GM19455 (cell line): ENCODE measurements around the gene CALR.
"Not testable (repeated sequence)": the region's sequence is repeated elsewhere in the genome, so short reads cannot be mapped to it uniquely, and the experiment has no call there.

Experiments used
- ATAC-seq: cut with Tn5 transposase; IDR thresholded peaks from one replicate; pipeline ENCODE4 v1.9.1; 2021; ENCODE audit not compliant: unreplicated experiment

CALR gene

GRCh38 chr19:12937927-12938778, at the start of gene CALR:
CALR (plus strand) TSS chr19:12938609; CDS start chr19:12938680, 71 bp downstream.
- peak; percentile 82 for ATAC-seq

- ATAC-seq: not testable (repeated sequence)
Measured at GRCh38 chr19:12890299-12890786, 48.1 kb upstream of the CALR start.

GRCh38 chr19:12890787-12891552, 47.4 kb upstream of the CALR start, which contains the start of gene GCDH:
GCDH (plus strand) TSS chr19:12891160; CDS start chr19:12891305, 145 bp downstream.
- ATAC-seq: peak; percentile 92

- no peak for ATAC-seq
Measured at GRCh38 chr19:12891553-12892021, 46.8 kb upstream of the CALR start.

- no peak for ATAC-seq
Measured at GRCh38 chr19:12893582-12893981, 44.8 kb upstream of the CALR start.

GRCh38 chr19:12896460-12896859, 41.9 kb upstream of the CALR start:
- no peak for ATAC-seq

GRCh38 chr19:12899891-12900518, 38.4 kb upstream of the CALR start:
- ATAC-seq: peak; percentile 82

GRCh38 chr19:12907166-12907565, 31.2 kb upstream of the CALR start:
- no peak for ATAC-seq

GRCh38 chr19:12912571-12912970, 25.8 kb upstream of the CALR start:
- no peak for ATAC-seq

GRCh38 chr19:12913011-12913561, 25.3 kb upstream of the CALR start:
- no peak for ATAC-seq

- ATAC-seq: no peak
Measured at GRCh38 chr19:12913851-12914690, 24.3 kb upstream of the CALR start.

GRCh38 chr19:12915860-12916259, 22.5 kb upstream of the CALR start:
- not testable (repeated sequence) for ATAC-seq

GRCh38 chr19:12918253-12918652, 20.2 kb upstream of the CALR start:
- no peak for ATAC-seq

- no peak for ATAC-seq
Measured at GRCh38 chr19:12921047-12921446, 17.4 kb upstream of the CALR start.

GRCh38 chr19:12922959-12923358, 15.4 kb upstream of the CALR start:
- no peak for ATAC-seq

GRCh38 chr19:12924621-12925310, 13.6 kb upstream of the CALR start:
- ATAC-seq: no peak

GRCh38 chr19:12930002-12930645, 8.3 kb upstream of the CALR start:
- no peak for ATAC-seq

- no peak for ATAC-seq
Measured at GRCh38 chr19:12932392-12933286, 5.8 kb upstream of the CALR start.
